B cell (primary cell): ENCODE measurements around the gene CACNG1.

Experiments
- EZH2 ChIP-seq: IDR thresholded peaks from 2 replicates; pipeline ENCODE4 v1.6.1; 2012; ENCODE audit warnings: borderline replicate concordance, low read depth, mild to moderate bottlenecking, moderate library complexity, low read length; ENCODE audit not compliant: insufficient read depth, poor library complexity, severe bottlenecking
- TF ChIP-seq, protein P1 (sequence below): fragments of 200-600 bp; IDR thresholded peaks from one replicate; pipeline ENCODE4 v1.8.0; 2022; ENCODE audit warnings: antibody characterized with exemption, mild to moderate bottlenecking

DNA sequence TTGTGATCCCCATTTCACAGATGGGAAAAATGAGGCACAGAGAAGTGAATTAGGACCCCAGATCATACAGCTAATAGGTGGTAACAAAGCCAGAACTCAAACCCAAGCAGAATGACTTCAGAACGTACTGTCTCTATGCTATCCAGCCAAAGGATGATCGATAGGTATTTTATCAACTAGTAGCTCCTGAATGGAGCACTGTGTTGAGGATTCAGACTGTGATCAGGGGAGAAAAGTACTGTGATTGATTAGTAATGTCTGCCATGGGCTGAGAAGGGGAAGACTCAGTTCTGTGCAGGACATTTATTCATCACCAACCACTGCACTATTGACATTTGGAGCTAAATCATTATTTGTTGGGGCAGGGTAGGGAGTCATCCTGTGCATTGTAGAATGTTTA, 41.1 kb upstream of the CACNG1 start:
- TF ChIP-seq, protein P1, sequence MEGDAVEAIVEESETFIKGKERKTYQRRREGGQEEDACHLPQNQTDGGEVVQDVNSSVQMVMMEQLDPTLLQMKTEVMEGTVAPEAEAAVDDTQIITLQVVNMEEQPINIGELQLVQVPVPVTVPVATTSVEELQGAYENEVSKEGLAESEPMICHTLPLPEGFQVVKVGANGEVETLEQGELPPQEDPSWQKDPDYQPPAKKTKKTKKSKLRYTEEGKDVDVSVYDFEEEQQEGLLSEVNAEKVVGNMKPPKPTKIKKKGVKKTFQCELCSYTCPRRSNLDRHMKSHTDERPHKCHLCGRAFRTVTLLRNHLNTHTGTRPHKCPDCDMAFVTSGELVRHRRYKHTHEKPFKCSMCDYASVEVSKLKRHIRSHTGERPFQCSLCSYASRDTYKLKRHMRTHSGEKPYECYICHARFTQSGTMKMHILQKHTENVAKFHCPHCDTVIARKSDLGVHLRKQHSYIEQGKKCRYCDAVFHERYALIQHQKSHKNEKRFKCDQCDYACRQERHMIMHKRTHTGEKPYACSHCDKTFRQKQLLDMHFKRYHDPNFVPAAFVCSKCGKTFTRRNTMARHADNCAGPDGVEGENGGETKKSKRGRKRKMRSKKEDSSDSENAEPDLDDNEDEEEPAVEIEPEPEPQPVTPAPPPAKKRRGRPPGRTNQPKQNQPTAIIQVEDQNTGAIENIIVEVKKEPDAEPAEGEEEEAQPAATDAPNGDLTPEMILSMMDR: no peak
- no peak for TF ChIP-seq EZH2
